Epithelial cell of proximal tubule (primary cell): Measurements from ENCODE around the gene TADA1. TPM values are rescaled to one million over a fixed set of nuclear protein-coding genes. Genes with fewer than 3 reads are reported as not detected.
"Not testable (repeated sequence)": the region's sequence is repeated elsewhere in the genome, so short reads cannot be mapped to it uniquely, and the experiment has no call there.

Source experiments
- DNase-seq: peaks from one replicate; pipeline ENCODE4 v3.0.0-alpha.2; 2011; ENCODE audit warnings: low read depth
- H3K4me3 ChIP-seq: 2 replicates; pipeline ENCODE4 v1.5.1; 2011; ENCODE audit warnings: low read depth, mild to moderate bottlenecking, low read length
- CTCF ChIP-seq: conservative IDR thresholded peaks from 2 replicates; pipeline ENCODE4 v1.5.1; 2012; ENCODE audit warnings: low read depth, mild to moderate bottlenecking, low read length
- total RNA-seq: library from RNA; depleted of rRNA; stranded (reverse); fragments of >200 nt; gene quantifications from 2 replicates; pipeline ENCODE4 v1.2.3, GENCODE V29; 2015

The TADA1 gene
- total RNA-seq, 1 donor from 2014 or later, result 21.1 TPM

- DNase-seq, result no peak
- no peak overlapping the region for H3K4me3 ChIP-seq
- no peak for TF ChIP-seq CTCF
Observed at GRCh38 chr1:166899769-166900168, 23.7 kb upstream of the TADA1 start.

GRCh38 chr1:166895766-166896165, 19.7 kb upstream of the TADA1 start:
- no peak overlapping the region for H3K4me3 ChIP-seq
- DNase-seq, result no peak
- TF ChIP-seq CTCF, result no peak

- no peak for DNase-seq
- TF ChIP-seq CTCF, result no peak
- no peak overlapping the region for H3K4me3 ChIP-seq
Observed at GRCh38 chr1:166889776-166890175, 13.7 kb upstream of the TADA1 start.

GRCh38 chr1:166888373-166889111, 12.5 kb upstream of the TADA1 start:
- no peak for DNase-seq
- no peak overlapping the region for H3K4me3 ChIP-seq
- TF ChIP-seq CTCF, result no peak

GRCh38 chr1:166884971-166885370, 8.9 kb upstream of the TADA1 start:
- no peak for DNase-seq
- no peak overlapping the region for H3K4me3 ChIP-seq
- TF ChIP-seq CTCF, result no peak

GRCh38 chr1:166884040-166884642, 8.1 kb upstream of the TADA1 start:
- TF ChIP-seq CTCF, result peak; percentile 85
- H3K4me3 ChIP-seq, result peak overlapping the region; percentile 32
- no peak for DNase-seq

- H3K4me3 ChIP-seq, result no peak overlapping the region
- no peak for DNase-seq
- TF ChIP-seq CTCF, result no peak
Observed at GRCh38 chr1:166882893-166883292, 6.8 kb upstream of the TADA1 start.

GRCh38 chr1:166878173-166878917, 2.3 kb upstream of the TADA1 start:
- DNase-seq, H3K4me3 ChIP-seq: not testable (repeated sequence)
